Psoas muscle (tissue), 8 donors: ENCODE results near the gene GABRB1. TPM values are rescaled to one million over a fixed set of nuclear protein-coding genes. Genes with fewer than 3 reads are reported as not detected.

Experiments
- ATAC-seq, 4 donors: fragments of 200-7000 bp; cut with Tn5 transposase; one replicate each; pipeline ENCODE4 v1.9.1; 2020; ENCODE audit warnings: moderate library complexity in 3 of 4, mild to moderate bottlenecking in 2 of 4
- DNase-seq, 2 donors: peaks; one replicate each; pipeline ENCODE4 v3.0.0-alpha.2; 2020
- H3K27ac ChIP-seq: fragments of 200-600 bp; one replicate; pipeline ENCODE4 v1.8.0; 2022
- H3K27me3 ChIP-seq, 3 donors: fragments of 200-600 bp in 1 of 3; one replicate each; pipeline versions ENCODE4 v1.6.1 to v1.8.0; 2013 to 2022; ENCODE audit warnings: low read length in 2 of 3, mild to moderate bottlenecking in 2 of 3, moderate library complexity in 1 of 3; ENCODE audit not compliant: insufficient read depth in 3 of 3
- H3K36me3 ChIP-seq, 2 donors: fragments of 200-600 bp in 1 of 2; one replicate each; pipeline versions ENCODE4 v1.6.1 to v1.8.0; 2013 to 2022; ENCODE audit warnings: low read depth in 1 of 2, mild to moderate bottlenecking in 1 of 2, moderate library complexity in 1 of 2; ENCODE audit not compliant: insufficient read depth in 1 of 2
- H3K4me1 ChIP-seq: fragments of 200-600 bp; one replicate; pipeline ENCODE4 v1.8.0; 2022
- H3K4me3 ChIP-seq: fragments of 200-600 bp; one replicate; pipeline ENCODE4 v1.8.0; 2022; ENCODE audit warnings: mild to moderate bottlenecking
- H3K9me3 ChIP-seq: fragments of 200-600 bp; one replicate; pipeline ENCODE4 v1.8.0; 2022
- WGBS, 3 donors: extraction: QIAGEN DNeasy Blood & Tissue Kit; methylation state at CpG; one replicate each; pipeline versions ENCODE4 v1.1.6 to v1.1.7; 2013; 5-methylcytosine and 5-hydroxymethylcytosine counted together
- intact Hi-C, 2 donors: fragments of 100-400 bp; cut with DNase I; formaldehyde crosslinking; loops; one replicate each; pipeline versions ENCODE4 v1.11.0 to v1.14.2; 2022
- long read RNA-seq, 2 donors: library from polyadenylated mRNA; unstranded; transcript quantifications; one replicate each; pipeline ENCODE4 v2.0.0, GENCODE V29; 2021
- polyA plus RNA-seq, 3 donors: library from polyadenylated mRNA; stranded (reverse); fragments of 200-250 nt; gene quantifications; one replicate each; pipeline ENCODE4 v1.2.3, GENCODE V29; 2013
- total RNA-seq, 4 donors: library from RNA; stranded (reverse); fragmentation: NEBNext Ultra II Directional in 2 of 4; extraction: Animal tissue kit (Norgen Biotek cat#: 25700) in 2 of 4; gene quantifications; one replicate each; pipeline versions ENCODE4 v1.2.1 to v1.2.4, GENCODE V29; 2021 to 2023
- TF ChIP-seq, protein P1 (sequence below): fragments of 200-600 bp; IDR thresholded peaks from one replicate; pipeline ENCODE4 v1.8.0; 2022; ENCODE audit warnings: antibody characterized with exemption
- donor health status: healthy with polysubstance abuse.
- donor health status: DM: no; HTN: no; CAD: no; lungs with moderate emphysema.
- donor health status: Bipolar disorder and iron deficiency.
- donor health status: healthy.
- donor health status: DM: yes; HTN: yes; CAD: no.
- donor health status: DM: no; HTN: no; CAD: no.
- donor health status: DM: no; HTN: no; CAD: no.
- donor health status: DM: yes; HTN: yes; CAD: no.

Gene GABRB1
- not detected for total RNA-seq
- polyA plus RNA-seq = not detected
- long read RNA-seq, donor 1 = 0 reads
- long read RNA-seq, donor 2 = 0 reads

GRCh38 chr4:47031011-47031678, at the start of gene GABRB1:
Gene GABRB1, plus strand, starts transcription at chr4:47031567.
- intact Hi-C loops = no loop called here
- no peaks in the 10 kb centered on the region for H3K9me3 ChIP-seq
- TF ChIP-seq, protein P1, sequence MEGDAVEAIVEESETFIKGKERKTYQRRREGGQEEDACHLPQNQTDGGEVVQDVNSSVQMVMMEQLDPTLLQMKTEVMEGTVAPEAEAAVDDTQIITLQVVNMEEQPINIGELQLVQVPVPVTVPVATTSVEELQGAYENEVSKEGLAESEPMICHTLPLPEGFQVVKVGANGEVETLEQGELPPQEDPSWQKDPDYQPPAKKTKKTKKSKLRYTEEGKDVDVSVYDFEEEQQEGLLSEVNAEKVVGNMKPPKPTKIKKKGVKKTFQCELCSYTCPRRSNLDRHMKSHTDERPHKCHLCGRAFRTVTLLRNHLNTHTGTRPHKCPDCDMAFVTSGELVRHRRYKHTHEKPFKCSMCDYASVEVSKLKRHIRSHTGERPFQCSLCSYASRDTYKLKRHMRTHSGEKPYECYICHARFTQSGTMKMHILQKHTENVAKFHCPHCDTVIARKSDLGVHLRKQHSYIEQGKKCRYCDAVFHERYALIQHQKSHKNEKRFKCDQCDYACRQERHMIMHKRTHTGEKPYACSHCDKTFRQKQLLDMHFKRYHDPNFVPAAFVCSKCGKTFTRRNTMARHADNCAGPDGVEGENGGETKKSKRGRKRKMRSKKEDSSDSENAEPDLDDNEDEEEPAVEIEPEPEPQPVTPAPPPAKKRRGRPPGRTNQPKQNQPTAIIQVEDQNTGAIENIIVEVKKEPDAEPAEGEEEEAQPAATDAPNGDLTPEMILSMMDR = no peak
- H3K36me3 ChIP-seq = no peaks in the 10 kb centered on the region
- WGBS, 3 donors = 2 to 4% (median 3%) methylated on average over 20 of the region's 20 CpGs
- DNase-seq = peak; percentile 22 to 55
- ATAC-seq = no peak
- no peaks in the 10 kb centered on the region for H3K4me1 ChIP-seq
- H3K27me3 ChIP-seq = peaks cover 0 to 25% (median 10%) of the 10 kb centered on the region in 3 donors
- H3K4me3 ChIP-seq = peak within 1 kb of the TSS; percentile 43
- no peak within 1 kb of the TSS for H3K27ac ChIP-seq

DNA sequence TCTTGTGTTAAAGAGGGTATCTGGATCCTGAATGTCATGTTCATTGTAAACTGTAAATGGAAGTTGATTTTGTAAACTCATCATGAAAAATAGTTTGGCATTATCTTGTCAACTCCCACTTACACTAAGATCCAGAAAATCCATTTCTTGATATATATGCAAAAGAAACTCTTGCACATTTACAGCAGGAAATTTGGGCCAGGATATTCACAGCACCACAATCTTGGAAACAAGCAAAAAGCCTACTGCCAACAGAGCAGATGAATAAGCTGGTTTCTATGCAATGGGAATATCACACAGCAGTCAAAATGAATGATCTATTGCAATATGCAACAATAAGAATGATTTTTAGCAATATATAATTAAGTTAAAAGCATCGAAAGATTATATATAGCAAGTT, 46.6 kb upstream of the GABRB1 start:
- 89 to 90% (median 90%) methylated on average over 1 of the region's 1 CpG for WGBS, 3 donors
- intact Hi-C loops = no loop called here
- Histone ChIP-seq H3K36me3 (no peaks in the 10 kb centered on the region), H3K27me3 (no peaks in the 10 kb centered on the region), H3K9me3 (no peaks in the 10 kb centered on the region), H3K4me3 (no peak overlapping the region), H3K27ac (no peak overlapping the region), H3K4me1 (no peaks in the 10 kb centered on the region)
- TF ChIP-seq, protein P1 = no peak
- ATAC-seq (no peak), DNase-seq (no peak)

DNA sequence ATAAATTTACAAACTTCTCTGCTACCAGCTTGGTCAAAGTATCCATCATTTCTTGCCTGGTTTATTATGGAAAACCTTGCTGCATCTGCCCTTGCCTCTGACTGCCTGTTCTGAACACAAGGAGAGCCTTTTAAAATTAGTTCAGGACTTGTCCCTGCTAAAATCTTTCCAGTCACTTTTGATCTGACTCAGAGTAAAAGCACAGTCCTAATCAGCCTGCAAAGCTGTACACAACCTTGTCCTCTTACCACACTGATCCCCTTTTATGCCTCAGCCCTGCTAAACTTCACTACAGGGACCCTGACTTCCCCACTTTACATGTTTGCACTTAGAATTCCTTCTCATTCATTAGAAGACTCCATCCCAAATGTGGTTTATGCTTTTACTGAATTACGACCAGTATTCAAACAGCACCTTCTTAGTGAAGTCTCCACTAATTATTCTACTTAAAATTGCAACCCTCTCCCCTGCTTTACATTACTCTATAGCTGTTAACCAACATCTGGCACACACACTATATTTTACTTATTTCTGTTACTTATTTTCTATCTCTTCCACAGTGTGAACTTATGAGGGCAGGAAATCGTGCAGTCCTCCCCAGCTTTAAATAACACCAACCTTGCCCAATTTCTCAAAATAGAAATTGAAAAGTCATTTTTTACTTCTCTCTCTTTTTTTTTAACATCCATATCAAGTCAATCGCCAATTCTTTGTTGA, 44.3 kb upstream of the GABRB1 start:
- Histone ChIP-seq H3K9me3 (no peaks in the 10 kb centered on the region), H3K27me3 (no peaks in the 10 kb centered on the region), H3K4me1 (no peaks in the 10 kb centered on the region), H3K27ac (no peak overlapping the region), H3K36me3 (no peaks in the 10 kb centered on the region), H3K4me3 (no peak overlapping the region)
- intact Hi-C loops = no loop called here
- TF ChIP-seq, protein P1 = no peak
- DNase-seq (no peak), ATAC-seq (no peak)
- WGBS, 3 donors = 64% methylated on average over 3 of the region's 3 CpGs

- WGBS, 3 donors = 7 to 15% (median 14%) methylated on average over 7 to 9 of the region's 9 CpGs
- H3K9me3 ChIP-seq = no peaks in the 10 kb centered on the region
- no peaks in the 10 kb centered on the region for H3K36me3 ChIP-seq
- no peak overlapping the region for H3K4me3 ChIP-seq
- H3K4me1 ChIP-seq = no peaks in the 10 kb centered on the region
- intact Hi-C loops = no loop called here
- ATAC-seq (no peak), DNase-seq (no peak)
- no peak overlapping the region for H3K27ac ChIP-seq
- H3K27me3 ChIP-seq = peaks cover 0 to 9% (median 7%) of the 10 kb centered on the region in 3 donors
- TF ChIP-seq, protein P1 = no peak
Observed at GRCh38 chr4:46992338-46992737, 39.0 kb upstream of the GABRB1 start.
